HS-27A (cell line): ENCODE measurements around the gene BCOR.

Experiments used
- DNase-seq: peaks from one replicate; pipeline ENCODE4 v3.0.0-alpha.2; 2012; ENCODE audit warnings: low read depth, missing footprints

Gene BCOR

DNA sequence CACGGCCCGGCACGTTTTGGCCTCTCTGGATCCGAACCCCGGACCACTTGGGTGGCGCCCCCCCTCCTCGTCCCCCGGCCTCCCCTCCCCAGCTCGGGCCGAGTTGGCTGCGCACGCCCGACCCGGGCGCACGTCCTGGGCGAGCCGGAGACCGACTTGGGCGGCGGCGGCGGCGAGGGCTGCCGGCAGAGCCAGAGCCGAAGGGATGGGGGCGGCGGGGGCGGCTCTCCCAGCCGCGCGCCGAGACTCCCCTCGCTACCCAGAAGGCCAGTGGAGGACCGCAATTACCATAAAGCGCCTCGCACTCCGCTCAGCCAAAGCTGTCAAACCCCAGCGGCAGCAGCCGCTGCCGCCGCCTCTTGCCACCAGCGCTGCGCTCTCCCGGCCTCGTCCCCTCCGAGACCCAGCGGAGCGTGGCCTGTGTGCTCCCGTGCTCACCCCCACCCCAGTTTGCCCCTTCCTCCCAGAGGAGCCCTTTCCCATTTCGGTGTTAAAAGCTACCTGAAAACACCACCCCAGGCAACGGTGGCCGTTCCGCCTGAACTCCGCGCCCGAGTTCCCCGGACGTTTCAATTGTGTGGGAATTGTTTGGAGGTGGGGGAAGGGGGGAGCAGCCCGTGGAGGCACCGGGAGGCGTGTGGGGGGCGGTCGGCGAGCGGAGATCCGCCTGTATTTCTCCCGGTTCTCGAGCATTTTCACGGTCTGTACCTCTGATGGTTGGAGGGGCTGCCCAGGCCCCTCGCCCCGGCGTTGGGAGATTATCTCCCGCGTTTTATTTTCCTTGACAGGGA lies 701 bp upstream of the BCOR start:
- DNase-seq, result no peak

- DNase-seq, result no peak
These were observed 636 bp downstream of the BCOR start for GRCh38 chrX:40097141-40097503.

- no peak for DNase-seq
These were observed 1.2 kb downstream of the BCOR start for GRCh38 chrX:40096395-40097091.

- no peak for DNase-seq
These were observed 2.0 kb downstream of the BCOR start for GRCh38 chrX:40095583-40096394.

GRCh38 chrX:40094900-40095582 lies 2.7 kb downstream of the BCOR start:
- no peak for DNase-seq

DNA sequence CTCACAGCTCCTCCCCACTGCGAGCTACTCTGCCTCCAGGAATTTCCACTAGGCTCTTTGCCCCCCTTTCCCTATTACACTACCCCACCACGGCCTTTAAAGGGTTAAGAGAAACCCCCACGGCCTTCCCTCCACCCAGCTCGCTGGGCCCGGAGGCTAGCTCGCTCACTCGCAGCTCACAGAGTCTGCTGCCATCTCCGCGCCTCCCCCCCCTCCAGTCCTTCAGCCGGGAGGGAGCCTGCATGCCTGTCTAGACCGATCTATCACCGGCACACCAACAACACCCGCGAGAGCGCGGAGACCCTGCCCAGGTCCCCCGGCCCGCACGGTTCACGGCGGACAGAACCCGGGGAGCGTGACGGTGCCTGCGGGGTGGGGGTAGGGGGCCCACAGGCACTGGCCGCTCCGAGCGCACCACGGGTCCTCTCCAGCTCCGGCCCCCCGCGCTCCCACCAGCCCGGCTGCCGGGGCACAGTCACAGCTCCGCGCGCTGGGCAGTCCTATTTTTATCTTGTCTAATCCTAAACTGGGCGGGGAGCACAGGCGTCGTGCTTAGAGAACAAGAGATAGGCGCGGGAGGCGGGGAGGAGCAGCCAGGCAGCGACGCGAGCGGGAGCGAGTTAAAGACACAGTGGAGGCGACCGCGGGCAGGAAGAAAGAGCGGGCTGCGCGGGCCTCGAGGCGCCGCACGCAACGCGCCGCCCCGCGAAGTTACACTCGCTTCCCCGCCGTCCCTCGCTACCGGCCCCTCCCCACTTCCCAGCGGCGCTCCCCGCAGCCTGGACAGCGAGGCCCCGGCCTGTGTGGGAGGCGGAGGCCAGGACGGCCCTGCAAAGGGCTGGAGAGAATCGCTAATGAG lies 3.5 kb downstream of the BCOR start:
- DNase-seq, result no peak

GRCh38 chrX:40093586-40093985 lies 4.2 kb downstream of the BCOR start:
- DNase-seq, result no peak

DNA sequence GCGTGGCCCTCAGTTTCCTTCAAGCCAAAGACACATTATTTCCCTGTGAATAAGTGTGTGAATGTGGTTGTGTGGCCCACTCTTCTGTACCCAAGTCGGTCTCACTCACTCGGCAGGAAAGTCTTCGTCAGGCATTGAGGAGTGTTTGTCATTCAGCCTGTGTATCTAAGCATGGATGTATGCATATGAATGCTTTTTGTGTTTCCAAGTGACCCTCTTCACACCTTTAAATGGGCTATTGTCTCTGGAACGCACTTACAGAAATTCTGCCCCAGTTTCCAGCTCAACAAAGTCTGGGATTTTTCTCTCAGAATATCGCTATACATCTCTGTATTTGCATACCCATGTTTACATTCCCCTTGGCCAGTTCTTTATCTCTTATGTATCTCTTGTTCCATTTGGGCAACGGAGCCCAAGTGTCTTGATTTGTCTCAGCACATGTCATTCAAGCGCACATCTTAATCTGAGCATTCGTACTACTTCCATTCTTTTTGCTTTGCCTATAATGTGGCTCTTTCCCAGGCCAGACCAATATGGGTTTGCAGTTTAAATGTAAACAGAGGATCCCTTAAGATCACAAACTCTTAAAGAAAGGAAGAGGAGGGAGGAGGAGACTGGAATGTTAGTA lies 4.8 kb downstream of the BCOR start:
- no peak for DNase-seq

DNA sequence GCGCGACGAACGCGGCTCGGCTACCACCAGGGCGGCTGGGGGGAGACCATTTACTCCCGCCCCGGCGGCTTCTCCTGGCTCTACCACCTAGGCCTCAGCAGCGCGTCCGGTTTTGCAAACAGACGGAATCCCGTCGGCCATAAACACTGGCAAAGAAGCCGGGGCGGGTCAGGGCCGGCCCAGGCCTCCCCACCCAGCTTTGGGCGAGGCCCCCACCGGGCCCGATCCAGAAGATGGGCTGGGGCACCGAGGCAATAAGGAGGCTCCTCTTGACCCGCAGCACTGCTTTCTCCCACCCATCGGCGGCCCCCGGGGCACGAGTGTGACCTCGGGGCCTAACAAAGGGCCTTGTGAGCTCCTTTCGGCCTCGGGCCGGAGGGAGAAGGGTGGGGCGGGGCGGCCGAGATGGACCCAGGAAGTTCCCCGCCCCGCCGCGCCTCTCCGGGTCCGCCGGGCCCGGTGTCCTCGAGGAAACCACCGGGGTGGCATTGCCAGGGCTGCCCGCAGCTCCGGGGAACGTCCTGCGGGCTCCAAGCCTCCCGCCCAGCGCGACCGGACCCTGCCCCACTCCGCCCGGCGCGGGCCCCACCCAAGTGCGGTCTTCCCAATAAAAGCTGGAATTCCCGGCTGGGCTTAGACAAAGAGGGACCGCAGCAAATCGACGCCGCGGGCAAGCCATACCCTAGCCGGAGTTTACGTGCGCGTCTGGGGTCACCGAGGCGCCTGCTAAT lies 5.9 kb downstream of the BCOR start:
- no peak for DNase-seq

GRCh38 chrX:40090961-40091360 lies 6.8 kb downstream of the BCOR start:
- DNase-seq, result no peak

DNA sequence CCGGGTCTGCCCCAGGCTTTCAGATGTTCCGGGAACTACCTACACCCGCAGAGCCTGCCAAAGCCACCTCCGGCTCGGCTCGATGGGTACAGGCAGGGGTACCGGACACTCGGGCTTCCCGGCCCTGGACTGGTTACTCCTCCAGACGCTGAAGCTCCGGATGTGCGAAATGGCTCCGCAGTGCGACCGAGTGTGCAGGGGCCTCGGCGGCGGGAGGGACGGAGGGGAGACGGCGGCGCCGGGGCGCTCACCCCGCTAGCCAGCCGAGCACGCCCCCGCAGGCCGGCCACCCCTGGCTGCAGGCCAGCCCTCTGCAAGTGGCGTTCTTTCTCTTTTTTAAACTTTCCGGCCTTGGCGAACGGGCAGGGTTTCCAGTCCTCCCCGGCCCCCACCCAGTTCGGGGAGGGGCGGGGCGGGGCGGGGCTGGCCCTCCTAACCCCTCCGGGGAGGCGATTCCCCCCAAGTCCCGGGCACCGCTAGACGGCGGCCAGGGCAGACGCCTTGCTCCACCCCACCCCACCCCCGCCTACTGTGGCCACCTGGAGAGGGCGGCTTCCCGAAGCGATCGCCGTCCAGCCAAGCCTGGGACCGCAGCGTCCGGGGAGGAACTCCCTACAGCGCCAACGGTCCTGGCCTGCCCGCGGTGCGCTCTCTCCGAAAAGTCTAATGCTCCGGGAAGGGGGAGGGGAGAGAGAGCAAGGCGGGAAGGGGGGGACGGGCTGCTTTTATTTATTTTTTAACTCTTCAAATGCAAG lies 7.5 kb downstream of the BCOR start:
- no peak for DNase-seq

DNA sequence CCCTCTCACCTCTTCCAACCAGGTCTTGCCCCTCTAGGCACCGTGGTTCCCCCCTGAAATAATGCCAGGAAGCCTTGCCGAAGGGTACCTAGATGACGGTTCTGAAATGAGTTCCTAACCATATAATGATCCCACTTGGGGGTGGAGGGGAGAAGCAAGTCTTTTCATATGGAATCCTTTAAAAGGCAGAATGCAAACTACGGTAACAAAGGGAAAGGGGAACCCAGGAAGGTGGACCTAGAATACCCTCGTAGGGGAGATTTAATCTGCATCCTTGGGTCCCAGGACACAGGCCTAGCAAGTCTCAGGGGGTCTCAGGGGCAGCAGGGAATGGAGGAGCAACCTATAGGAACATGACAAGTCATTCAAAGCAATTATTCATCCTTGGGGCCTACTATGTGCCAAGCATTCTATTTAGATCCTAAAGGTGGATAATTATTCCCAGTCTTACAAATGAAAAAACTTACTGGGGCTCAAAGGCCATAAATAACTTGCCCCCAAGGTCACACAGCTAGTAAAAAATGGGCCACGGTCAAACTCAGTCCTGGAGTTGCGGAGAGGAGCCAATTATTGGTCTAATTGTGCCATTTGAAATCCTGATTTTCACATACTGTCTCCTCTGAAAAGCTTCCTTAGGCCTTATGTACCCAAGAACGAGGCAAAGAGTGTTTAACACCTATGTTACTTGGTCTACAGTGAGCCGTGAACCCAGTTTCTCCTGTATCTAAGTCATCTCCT lies 8.8 kb downstream of the BCOR start:
- DNase-seq, result no peak

DNA sequence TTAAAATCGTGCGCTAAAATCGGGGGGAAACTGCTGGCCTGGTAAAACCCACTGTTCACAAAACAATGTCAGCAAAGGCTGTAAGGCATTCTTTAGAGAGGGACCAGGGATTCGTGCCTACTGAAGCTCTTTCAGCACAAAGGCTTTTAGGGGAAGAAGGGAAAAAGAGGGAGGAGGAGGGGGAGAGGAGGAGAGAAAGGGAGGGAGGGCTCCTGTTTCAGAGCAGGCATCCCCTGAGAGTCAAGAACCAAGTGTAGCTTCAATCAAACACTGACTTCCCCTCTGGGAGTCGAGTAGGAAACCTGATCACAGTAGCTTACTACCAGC lies 9.5 kb downstream of the BCOR start:
- no peak for DNase-seq

GRCh38 chrX:40087425-40088298 lies 10.1 kb downstream of the BCOR start:
- DNase-seq, result no peak

- no peak for DNase-seq
These were observed 11.0 kb downstream of the BCOR start for GRCh38 chrX:40086569-40087335.

GRCh38 chrX:40085714-40086113 lies 12.0 kb downstream of the BCOR start:
- DNase-seq, result no peak

GRCh38 chrX:40085102-40085551 lies 12.6 kb downstream of the BCOR start:
- no peak for DNase-seq
